Epithelial cell of proximal tubule (primary cell): Measurements from ENCODE around the gene TRPV2. TPM values are rescaled to one million over a fixed set of nuclear protein-coding genes. Genes with fewer than 3 reads are reported as not detected.
A peak's percentile ranks its signal among the peaks of the same experiment; 100 is the strongest.

Source experiments
- DNase-seq: peaks from one replicate; pipeline ENCODE4 v3.0.0-alpha.2; 2011; ENCODE audit warnings: low read depth
- H3K4me3 ChIP-seq: 2 replicates; pipeline ENCODE4 v1.5.1; 2011; ENCODE audit warnings: low read depth, mild to moderate bottlenecking, low read length
- total RNA-seq: library from RNA; depleted of rRNA; stranded (reverse); fragments of >200 nt; gene quantifications from 2 replicates; pipeline ENCODE4 v1.2.3, GENCODE V29; 2015
- TF ChIP-seq, protein P1 (sequence below): conservative IDR thresholded peaks from 2 replicates; pipeline ENCODE4 v1.5.1; 2012; ENCODE audit warnings: low read depth, mild to moderate bottlenecking, low read length

Gene TRPV2, protein sequence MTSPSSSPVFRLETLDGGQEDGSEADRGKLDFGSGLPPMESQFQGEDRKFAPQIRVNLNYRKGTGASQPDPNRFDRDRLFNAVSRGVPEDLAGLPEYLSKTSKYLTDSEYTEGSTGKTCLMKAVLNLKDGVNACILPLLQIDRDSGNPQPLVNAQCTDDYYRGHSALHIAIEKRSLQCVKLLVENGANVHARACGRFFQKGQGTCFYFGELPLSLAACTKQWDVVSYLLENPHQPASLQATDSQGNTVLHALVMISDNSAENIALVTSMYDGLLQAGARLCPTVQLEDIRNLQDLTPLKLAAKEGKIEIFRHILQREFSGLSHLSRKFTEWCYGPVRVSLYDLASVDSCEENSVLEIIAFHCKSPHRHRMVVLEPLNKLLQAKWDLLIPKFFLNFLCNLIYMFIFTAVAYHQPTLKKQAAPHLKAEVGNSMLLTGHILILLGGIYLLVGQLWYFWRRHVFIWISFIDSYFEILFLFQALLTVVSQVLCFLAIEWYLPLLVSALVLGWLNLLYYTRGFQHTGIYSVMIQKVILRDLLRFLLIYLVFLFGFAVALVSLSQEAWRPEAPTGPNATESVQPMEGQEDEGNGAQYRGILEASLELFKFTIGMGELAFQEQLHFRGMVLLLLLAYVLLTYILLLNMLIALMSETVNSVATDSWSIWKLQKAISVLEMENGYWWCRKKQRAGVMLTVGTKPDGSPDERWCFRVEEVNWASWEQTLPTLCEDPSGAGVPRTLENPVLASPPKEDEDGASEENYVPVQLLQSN
- total RNA-seq: 8.5 and 28.4 TPM in 2 replicates

DNA sequence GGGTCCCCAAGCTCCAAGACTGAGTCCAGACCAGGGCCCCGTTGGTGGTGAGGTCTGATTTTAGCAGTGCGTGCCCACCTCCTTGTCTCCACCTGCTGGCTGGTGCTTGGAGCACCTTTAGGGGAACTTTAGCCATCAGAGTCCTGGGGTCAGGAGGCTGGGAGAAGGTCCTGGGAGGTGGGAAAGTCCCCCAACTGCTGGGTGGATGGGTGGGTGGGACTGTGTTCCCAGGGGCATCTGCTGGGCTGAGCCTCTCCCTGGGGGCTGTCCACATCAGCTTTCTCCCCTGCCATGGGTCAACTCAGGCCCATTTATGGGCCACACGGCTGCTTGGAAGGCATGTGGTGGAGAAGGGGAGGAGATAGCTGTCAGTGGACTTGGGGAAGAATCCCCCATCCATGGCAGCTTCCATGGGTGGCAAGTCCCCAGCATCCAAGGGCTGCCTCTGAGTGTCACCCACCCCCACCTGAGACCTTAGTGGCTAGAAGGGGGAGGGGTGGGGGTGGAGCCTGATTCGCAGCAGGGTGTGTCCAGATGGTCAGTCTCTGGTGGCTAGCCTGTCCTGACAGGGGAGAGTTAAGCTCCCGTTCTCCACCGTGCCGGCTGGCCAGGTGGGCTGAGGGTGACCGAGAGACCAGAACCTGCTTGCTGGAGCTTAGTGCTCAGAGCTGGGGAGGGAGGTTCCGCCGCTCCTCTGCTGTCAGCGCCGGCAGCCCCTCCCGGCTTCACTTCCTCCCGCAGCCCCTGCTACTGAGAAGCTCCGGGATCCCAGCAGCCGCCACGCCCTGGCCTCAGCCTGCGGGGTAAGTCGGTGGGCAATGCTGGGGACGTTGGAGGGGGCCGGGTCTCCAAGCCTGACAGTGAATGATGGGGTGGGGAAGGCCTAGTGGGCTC is at the start of gene TRPV2:
TRPV2 (plus strand) TSS at position 541 of the 894 bp plus-strand sequence. CDS start 2,098 bp downstream, outside the sequence.
- TF ChIP-seq, protein P1, sequence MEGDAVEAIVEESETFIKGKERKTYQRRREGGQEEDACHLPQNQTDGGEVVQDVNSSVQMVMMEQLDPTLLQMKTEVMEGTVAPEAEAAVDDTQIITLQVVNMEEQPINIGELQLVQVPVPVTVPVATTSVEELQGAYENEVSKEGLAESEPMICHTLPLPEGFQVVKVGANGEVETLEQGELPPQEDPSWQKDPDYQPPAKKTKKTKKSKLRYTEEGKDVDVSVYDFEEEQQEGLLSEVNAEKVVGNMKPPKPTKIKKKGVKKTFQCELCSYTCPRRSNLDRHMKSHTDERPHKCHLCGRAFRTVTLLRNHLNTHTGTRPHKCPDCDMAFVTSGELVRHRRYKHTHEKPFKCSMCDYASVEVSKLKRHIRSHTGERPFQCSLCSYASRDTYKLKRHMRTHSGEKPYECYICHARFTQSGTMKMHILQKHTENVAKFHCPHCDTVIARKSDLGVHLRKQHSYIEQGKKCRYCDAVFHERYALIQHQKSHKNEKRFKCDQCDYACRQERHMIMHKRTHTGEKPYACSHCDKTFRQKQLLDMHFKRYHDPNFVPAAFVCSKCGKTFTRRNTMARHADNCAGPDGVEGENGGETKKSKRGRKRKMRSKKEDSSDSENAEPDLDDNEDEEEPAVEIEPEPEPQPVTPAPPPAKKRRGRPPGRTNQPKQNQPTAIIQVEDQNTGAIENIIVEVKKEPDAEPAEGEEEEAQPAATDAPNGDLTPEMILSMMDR: peak; percentile 51

DNA sequence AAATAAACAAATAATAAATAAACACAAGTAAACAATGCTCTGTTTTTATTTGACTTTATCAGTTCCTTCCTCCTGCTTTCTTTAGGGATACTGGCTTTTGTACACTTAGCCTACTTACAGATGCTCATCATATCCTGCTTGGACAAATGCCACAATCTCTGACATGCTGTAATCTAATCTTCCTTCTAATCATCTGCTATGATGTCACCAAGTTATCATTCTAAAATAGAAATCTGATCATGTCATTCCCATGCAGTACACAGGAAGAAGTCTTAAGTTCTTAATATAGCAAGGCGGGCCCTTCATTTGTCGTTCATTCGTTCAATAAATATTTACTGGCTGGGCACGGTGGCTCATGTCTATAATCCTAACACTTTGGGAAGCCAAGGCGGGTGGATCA is 43.6 kb upstream of the TRPV2 start:
- TF ChIP-seq, protein P1: no peak
- no peak overlapping the region for H3K4me3 ChIP-seq
- no peak for DNase-seq

More for the DNA sequence above, at the start of gene TRPV2:
- no peak for DNase-seq
- H3K4me3 ChIP-seq: peak within 1 kb of the TSS; percentile 36

DNA sequence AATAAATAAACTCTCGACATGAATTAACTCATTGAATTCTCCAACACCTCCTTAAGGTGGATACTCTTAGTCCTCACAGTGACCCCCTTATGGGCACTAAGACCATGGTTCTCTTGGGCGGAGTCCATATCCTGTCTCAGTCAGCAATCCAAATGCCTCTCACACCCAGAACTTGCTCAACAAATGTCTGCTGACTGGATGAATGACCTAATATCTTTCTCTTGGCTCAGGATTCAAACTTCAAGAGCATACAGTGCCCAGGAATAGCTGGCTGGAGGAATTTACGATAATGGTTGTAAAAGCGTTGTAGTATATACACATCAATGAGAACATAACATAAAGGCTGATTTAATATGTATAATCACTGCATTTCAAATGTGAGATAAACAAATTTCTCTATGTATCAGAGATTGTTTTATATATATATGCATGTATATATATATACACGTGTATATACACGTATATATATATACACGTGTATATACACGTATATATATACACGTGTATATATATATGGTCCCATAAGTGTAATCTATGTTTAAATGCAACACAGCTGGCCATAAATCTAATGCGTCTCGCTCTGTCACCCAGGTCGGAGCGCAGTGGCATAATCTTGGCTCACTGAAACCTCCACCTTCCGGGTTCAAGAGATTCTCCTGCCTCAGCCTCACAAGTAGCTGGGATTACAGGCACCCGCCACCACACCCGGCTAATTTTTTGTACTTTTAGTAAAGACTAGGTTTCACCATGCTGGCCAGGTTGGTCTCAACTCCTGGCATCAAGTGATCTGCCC is 41.0 kb upstream of the TRPV2 start:
- TF ChIP-seq, protein P1: no peak
- DNase-seq: no peak
- no peak overlapping the region for H3K4me3 ChIP-seq

DNA sequence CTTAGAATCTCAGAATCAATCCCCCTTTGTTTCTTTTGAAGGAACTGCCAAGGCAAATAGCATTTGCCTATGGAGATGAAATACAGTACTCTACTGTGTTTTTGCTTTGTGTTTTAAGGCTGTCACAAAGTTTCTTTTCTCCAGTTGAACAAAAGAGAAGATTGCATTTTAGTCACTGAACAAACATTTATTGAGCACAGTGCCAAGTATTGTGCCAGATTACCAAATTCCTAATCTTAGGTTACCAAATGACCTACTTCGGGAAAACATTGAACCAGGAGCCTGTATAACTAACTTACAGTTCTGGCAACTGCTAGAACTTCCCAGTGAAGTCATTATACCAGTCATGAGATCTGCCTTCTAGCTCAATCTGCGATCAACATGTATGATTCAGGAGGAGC is 37.4 kb upstream of the TRPV2 start:
- H3K4me3 ChIP-seq: no peak overlapping the region
- DNase-seq: no peak
- TF ChIP-seq, protein P1: no peak

DNA sequence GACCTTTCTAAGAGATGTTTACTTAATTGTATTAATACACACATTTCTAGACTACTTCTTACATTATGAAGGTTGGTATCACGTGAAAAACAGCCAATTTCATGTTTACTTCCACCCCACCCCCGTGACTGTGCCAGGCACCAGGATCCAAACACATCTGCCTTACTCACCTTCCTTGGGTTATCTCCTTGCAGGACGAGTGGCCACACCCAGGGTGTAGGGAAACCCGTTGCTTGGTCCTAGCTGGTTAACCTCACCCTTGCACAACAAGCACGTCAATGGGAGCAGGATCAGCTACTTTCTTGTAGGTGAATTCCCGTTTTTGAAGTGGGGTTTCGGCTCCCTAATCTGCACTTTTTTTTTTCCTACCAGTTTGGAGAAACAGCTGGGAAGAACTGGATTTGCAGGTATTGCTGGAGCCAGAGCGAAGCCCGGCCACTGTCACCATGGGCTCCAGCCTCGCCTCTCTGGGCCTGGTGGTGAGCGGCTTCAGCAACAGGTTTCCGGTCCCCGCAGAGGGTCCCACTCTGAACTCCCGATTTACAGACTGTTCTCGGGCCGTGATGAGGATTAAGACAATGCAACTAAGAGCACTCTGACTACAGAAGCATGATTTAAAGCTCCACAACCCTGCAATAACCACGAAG is 36.6 kb upstream of the TRPV2 start:
- TF ChIP-seq, protein P1: no peak
- no peak for DNase-seq
- H3K4me3 ChIP-seq: no peak overlapping the region
